Smooth muscle cell of the brain vasculature (primary cell): ENCODE data around the gene MNT.
A peak's percentile ranks its signal among the peaks of the same experiment; 100 is the strongest.

ENCODE experiments used
- DNase-seq: peaks from one replicate; pipeline ENCODE4 v3.0.0-alpha.2; 2012; ENCODE audit warnings: low read depth, low spot score

The MNT gene

DNA sequence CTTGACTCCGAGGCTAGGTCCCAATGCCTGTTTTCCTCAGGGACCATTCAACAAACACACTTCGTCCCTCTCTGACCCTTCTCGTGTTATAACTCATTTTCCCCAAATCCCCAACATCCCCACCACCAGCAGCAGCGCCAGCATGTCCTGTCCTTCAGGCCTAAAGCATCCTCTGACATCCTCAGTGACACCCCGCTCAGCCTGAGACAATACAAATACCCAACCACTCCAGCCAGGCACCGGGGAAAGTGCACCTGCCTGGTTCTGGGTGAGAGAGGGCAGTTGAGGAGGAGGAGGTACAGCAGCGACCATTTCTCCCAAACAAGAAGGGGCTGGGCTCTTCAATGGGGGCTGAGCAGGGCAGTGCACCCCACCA lies 4.7 kb downstream of the MNT start:
- no peak for DNase-seq

DNA sequence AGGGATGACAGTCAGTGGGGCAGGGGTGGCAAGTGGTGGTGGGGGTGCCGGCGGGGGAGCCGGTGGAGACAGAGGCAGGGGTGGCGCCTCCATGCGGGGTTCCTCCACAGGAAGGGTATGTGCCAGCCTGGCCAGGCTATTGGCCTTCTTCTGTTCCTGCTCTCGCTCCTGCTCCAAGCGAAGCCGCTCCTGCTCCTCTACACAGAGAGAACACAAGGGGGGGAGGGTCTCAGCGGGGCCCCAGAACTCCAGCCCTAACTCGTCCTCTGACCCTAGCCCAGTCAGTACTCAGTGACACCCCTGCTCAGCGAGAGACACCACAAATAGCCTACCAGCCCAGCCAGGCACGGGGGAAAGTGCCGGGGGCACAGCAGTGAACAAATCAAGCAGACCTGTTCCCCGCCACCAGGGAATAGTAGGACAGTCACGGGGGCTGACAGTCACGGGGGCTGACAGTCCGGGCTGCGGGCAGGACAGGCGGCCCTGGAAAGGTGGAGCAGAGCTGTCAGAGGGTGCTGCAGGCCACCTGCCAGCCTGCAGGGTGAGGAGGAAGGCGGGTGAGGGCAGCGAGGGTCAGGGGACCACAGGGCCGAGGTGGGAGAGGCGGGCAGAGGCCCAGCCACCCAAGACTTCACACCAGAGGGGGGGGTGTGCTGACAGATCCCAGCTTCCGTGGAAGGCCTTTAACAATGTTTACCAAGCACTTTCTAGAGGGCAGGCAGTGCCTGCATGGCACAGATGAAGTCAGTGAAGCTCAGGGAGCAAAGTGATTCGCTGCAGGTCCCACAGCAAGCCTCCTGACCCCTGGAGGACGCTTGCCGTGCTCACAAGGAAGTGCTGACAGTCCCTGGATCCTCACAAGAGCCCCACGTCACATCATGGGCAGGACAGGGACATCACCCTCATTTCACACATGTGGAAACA lies 5.3 kb downstream of the MNT start:
- no peak for DNase-seq

DNA sequence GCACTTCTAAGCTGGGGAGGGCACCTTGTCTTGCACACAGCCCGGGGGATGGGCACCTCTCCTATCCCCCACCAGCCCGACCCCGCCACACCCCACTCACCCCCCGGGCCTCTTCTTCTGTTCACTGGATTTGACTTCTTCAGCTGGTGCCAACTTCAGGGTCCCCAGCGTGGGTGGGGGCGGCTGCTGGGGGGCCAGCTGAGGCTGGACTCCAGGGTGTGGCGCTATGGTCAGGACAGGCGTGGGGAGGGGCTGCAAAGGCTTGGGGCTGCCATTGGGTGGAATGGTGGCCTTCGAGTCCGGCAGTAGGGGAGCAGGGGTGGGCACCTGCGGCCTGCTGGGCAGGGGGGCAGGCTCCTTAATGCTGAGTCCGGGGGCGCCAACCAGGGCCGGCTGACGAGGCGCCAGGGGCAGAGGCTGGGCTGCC lies 6.1 kb downstream of the MNT start:
- no peak for DNase-seq

DNA sequence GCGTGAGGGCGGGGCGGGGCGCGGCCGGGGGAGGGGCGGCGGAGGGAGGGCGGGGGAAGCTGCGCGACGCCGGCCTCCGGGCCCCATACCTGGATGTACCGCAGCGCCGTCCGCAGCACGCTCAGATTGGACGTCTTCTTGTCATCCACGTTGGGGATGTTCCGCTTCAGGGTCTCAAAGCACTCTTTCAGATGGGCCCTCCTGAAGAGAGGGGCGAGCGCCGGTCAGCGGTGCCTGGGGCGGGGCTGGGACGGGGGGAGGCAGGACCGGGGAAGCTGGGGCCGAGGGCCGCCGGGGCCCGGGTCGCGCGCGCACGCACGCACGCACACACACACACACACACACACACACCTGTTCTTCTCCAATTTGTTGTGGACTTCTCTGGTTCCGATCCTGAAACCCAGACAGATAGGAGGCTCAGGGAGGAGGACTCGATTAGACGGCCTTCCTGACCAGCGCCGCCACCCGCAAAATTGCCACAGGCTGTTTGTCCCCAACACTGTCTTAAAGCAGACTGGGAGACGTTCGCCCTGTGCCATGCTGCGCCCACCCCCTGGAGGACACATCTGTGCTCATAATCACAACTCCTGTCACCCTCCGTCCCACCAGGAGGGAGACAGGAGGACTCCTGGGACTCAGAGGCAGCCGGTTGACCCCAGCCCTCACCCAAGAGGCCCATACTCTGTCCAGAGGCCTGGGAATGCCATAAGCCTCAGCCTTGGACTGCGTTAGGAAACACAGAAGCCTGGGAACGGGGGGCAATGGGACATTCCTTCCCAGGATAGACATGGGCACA lies 6.7 kb downstream of the MNT start:
- DNase-seq = no peak

DNA sequence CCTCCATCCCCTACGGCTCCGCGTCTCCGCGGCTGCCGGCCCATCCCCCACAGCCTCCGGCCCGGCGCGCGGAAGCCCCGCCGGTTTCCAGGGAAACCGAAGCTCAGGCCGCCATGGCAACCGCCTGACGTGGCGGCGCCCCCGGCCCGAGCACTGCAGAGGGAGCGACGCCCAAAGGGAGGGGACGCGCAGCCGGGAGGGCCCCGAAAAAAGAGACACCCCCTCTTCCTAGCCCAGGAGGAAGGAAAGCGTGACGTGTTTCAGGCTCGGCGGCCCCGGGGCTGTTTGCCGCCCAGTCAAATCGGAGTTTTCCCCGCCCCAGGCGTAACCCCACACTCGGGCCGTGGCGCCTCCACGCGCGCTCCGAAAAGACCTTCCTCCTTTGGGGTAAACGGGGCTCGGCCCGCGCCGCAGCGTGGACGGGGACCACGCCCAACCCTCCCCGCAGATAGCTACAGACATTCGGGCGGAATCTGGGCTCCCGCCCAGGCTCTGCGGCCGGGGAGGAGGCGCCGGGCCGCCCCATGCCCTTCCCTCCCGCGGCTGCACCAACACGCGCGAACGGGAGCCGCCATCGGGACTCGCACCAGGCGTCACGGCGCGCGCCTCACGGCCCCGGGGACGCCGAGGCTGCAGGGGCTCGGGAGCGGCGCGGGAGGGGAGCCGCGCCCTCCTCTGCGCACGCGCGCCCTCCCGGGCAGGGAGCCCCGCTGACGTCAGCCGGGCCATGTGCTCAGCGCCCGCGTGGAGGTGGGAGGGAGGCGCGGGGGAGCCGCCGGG lies 7.5 kb downstream of the MNT start:
- peak; percentile 50 for DNase-seq

DNA sequence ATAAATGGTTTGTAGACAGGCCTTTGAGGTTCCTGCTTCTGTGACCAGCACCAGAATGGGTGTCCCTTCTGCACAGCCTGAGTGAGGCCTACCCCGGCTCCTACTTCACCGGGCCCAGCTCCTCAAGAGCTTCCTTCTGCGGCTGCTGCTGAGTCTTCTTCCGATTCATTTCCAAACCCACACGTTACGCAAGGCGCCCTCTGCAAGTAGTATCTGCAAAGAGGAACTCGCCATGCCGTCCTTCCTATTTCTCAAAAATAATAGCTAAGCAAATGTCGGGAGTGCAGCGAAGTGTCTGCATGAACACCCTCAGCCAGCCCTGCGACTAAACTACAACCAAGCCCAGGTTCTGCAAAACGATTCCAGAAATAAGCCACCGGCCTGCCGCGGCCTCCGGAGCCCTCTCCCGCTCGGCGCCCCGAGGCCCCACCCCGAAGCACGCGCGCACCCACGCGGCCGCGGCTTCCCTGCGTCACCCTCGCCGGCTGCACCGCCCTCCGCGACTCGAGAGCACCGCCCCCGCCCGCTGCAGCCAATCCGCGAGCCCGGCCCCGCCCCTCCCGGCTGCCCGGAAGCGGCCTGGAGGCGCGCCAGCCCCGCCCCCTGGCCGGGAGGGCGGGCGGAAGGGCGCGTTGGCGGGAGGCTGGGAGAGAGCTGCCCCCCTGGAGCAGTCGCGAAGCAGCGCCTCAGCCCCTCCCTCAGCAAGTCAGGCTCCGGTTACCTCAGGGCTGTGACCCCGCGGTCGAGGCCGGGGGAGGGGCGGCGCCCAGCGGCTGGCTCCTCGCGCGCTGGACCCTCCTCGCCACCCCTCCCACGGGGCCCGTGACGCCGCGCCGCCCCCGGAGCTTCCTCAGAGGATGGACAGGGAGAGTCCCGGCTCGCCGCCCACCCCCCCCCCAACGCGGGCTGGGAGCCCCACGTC lies 8.3 kb downstream of the MNT start:
- peak; percentile 85 for DNase-seq

DNA sequence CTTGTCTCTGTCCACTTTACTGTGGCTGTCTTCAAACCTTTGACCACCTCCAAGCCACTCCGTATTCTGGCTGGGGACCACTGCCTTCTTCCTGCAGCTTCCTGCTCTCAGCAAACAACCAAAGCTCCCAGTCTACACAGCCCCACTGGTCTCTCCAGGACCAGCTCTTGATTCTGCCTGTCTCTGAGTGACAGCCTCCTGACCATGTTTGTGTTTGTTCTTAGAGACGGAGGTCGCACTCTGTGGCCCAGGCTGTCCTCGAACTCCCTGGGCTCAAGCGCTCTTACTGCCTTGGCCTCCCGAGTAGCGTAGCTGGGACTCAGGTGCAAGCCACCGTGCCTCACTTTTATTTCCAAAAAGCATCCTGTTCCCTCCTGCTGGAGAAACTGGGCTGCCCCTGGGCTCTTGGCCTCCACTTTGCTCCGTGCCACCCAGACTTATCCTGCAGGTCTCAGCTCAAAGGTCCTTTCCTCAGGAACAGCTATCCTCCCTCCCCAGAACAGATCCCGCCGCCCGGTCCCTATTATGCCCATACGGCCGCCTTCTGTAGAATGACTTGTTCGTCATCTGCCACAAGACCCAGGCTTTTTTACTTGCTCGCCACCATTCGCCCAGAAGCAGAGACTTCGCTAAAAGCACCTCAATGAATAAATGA lies 9.1 kb downstream of the MNT start:
- no peak for DNase-seq

DNA sequence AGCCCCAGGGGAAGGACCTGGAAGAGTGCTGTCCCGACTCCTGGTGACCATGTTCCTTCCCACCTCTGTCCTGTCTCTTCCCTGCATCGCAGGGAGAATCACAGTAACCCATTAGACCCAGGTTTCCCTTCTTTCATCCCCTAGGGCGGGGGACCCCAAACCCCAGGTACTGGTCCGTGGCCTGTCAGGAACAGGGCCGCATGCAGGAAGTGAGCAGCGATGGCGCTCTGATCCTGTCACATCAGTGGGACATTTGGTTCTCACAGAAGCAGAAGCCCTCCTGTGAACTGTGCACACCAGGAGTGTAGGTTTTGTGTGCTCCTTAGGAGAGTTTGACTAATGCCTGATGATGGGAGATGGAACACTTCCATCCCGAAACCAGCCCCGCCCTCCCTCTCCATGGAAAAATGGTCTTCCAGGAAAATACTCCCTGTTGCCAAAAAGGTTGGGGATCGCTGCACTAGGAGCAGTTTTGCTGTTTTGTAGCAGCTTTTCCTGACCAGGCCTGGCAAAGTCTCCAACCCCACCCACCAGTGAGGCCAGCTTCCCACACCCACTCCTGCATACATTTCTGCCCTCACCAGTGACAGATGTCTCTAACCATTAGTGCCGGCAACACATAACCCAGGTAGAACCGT lies 10.5 kb downstream of the MNT start:
- DNase-seq = no peak

DNA sequence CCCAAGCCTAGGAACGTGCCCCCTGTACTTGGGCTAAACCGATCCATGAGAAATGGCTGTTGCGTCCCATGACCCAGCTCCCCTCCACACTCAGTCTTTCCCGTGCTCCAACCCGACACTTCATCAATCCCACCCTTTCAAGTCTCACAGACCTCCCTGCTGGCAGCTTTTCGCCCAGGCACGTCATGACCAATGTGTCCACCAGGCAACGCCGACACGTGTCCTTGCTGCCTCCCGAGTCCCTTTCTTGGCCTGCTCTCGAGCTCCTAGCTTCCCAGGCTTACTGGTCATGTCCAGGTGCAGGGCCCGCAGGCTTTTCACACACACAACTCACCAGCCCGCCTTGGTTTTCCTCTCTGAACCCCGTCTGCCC lies 12.2 kb downstream of the MNT start:
- no peak for DNase-seq

DNA sequence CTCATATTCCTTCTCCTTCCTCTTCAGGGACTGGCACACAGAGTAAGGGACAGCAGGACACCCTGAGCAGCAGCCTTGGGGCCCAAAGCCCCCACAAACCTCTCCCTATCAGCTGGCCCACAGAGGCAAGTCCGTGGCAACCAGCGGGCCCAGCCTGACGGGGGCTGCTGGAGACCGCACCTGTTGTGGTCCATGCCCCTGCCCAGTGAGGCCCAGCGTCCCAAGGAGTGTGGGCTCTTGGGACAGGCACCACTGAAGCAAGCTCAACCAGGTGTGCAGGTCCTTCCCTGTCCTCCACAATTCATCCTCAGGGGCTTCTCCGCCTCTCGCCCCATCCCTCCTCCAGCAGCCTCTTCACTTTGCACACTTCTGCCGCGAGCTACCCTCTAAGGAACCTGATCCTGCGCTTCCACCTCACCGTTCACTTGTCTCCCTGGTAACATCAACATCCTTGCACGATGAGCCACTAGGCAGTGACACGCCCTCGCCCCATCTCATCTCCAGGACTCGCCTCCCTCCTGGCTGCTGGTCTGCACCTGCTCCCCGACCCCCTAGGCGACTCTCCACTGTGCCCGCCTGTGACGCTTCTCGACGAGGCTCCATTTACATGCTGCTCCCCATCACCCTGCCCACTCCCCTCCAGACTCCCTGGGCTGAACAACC lies 12.7 kb downstream of the MNT start:
- DNase-seq = no peak

DNA sequence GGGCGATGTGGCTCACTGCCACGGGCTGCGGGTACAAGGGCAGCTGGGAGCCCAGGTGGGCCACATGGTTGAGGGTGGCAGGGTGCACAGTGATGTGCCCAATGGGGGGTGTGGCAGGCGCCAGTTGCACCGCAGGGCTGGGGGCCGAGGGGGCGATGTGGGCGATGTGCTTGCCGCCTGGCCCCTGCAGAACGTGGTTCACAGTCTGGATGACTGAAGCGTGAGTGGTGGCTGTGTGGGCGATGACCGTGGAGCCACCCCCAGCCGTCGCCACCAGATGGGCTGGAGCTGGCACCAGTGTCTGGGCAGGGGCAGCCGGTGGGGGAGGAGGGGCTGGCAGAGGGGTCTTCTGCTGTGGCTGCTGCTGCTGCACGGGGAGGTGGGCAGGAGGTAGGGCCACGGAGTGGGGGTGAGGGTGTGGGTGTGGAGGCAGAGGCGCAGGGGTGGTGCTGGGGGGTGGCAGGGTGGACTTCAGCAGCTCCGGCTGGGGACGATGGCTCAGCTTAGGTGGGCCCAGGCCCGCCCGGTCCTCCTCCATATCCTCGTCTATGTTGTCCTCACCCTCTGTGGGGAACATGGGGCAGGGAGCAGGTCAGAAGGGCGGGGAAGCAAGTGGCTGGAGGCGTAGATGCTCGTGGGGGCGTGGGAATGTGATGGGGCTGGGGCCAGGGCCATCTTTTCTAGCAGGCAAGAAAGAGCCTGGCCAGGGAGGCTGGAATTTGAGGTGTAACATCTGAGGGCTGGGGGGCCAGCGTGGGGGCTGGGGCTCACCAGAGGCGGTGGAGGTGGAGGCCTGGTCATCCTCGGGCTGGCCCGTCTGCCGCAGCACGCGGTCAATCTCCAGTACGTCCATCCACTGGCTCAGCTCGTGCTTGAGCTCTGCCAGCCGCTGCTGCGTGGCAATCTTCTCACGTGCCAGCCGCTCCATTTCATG lies 13.5 kb downstream of the MNT start:
- no peak for DNase-seq

DNA sequence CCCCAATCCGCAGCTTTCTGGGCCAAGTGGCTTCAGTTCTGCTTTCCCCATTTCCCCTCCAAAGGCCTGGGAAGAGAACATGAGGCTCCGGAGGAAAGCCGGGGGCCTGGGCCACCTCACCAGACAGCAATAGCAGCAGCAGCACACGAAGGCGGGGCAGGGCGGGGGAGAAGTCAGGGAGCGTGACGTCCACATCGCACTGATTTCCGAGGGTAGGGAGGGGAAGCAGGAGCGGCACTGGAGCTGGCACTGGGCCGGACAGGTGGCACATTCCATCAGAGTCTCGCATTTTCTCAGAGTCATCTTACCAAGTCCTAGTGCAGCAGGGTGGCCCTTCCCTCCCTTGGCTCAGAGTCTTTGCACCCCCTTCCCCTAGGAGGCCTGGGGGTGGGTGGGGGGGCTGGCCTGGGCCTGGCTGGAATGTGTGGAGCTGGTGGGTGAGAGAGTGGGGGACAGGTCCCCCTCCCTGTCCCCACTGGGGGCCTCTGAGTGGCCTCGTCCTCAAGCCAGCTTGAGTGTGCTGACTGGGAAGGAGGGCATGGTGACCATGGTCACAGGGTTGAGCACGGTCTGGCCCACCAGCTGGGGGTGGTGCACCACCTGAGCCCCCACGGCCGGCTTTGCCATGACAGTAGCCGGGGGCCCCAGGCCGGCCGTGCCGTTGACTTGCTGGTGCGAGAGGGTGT lies 14.3 kb downstream of the MNT start:
- DNase-seq = no peak

DNA sequence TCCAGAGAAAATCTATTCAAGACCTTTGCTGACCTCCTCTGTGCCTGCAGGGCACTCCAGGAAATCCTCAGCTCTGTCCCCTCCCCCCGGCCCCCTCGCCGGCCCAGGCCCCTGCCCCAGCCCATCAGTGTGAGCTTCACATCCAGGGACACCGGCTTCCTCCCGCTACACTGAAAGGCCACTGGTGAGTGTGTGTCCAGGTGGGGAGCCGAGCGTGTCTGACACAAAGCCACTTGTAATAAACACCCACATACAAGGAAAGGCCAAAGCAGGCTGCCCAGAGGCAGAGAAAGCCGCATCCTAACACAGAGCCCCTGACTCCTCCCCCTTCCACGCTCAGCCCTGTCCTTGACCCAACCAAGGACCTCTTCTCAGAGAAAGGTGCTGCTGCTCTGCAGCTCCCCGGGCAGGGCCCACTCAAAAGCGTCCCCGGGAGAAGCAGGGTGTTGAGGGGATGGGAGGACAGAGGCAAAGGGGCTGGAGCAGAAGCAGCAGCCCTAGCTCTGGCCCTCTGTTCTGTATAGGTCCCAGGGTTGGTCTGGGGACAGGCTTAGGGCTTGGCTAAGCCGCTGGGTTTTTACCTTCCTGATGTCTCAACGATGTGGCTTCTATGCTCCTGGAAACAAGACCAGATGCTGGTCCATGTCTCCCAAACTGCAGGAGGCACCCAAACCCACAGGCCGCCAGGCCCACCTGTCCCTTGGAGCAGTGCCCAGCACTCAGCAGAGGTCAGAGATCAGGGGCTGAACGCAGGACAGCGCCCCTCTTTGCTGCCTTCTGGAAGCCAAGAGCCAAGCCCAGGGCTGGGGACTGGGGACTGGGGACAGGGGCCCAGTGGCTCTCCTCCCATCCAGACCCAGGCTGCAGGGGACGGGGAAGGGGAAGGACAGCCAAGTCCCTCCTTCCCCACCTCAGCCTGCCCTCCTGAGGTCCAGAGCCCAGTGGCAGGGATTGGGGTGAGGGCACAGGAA lies 15.3 kb downstream of the MNT start:
- no peak for DNase-seq

DNA sequence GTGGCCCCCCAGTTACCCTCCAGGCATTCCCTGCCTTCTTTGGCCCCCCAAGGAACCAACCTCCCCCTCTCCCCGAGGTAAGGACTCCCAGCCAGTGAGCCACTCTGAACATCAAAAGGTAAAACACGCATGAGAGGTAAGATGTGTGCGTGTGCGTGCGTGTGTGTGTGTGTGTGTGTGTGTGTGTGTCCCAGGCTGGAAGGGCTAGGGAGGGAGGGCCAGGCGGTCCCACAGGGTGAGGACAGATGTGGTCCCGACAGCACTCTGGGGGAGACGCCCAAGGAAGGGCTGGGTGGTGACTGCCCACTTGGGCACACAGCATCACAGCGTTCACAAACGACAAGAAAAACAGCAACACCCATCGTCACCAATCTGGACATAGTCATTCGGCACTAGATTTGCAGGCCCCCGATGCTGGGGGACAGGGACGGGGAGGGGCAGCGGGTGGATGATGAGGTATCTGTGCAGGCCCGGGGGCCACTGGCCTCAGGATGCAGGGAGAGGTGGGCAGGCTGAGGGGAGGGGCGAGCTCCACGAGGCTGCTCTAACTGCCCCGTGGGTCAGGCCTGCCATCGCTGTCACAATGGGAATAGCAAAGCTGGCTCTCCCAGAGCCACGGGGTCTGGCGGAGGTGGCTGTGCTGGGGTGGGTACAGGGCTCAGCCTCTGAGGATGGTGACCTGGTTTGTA lies 16.3 kb downstream of the MNT start:
- no peak for DNase-seq

DNA sequence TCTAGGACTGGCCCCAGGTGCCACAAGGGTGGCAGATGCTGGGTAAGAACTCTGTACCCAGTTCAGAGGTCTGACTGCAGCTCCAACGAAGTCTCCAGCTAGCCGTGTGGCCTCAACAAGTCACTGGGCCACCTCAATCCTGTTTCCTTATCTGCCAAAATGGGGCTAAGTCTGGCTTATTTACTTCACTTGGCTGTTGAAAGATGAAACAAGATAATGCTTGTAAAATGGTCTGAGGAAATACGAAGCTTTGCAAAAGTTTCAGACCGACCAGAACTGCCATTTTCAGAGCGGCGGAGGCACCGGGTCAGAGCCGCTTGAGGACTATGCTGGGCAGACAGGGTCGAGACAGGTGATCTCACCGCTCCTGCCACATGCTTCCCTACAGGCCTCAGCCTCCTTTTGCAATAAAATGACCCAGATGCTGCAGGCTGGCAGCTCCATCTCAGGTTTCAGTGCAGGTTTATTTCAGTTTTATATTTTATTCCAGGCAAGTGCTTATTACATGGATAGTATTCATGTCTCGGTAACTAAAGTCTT lies 17.2 kb downstream of the MNT start:
- no peak for DNase-seq
